GM12872 (cell line): ENCODE data around the gene AFF3.

ENCODE experiments used
- CTCF ChIP-seq: IDR thresholded peaks from 3 replicates; pipeline ENCODE4 v1.5.1; 2011; ENCODE audit warnings: low read depth, mild to moderate bottlenecking, low read length, moderate library complexity; ENCODE audit not compliant: insufficient read depth

The AFF3 gene

GRCh38 chr2:99827296-99827999 lies 314.9 kb downstream of the AFF3 start:
- TF ChIP-seq CTCF: no peak

GRCh38 chr2:99825630-99826029 lies 316.8 kb downstream of the AFF3 start:
- TF ChIP-seq CTCF: no peak

- TF ChIP-seq CTCF: no peak
These were observed 317.6 kb downstream of the AFF3 start for GRCh38 chr2:99824758-99825157.

- no peak for TF ChIP-seq CTCF
These were observed 319.7 kb downstream of the AFF3 start for GRCh38 chr2:99822474-99823207.

- TF ChIP-seq CTCF: no peak
These were observed 320.4 kb downstream of the AFF3 start for GRCh38 chr2:99821984-99822383.

- no peak for TF ChIP-seq CTCF
These were observed 320.8 kb downstream of the AFF3 start for GRCh38 chr2:99821572-99821971.

GRCh38 chr2:99821039-99821438 lies 321.4 kb downstream of the AFF3 start:
- no peak for TF ChIP-seq CTCF
